Left hindlimb (tissue), 1 donor: ENCODE data around the gene GALNT17.

Experiments
- DNase-seq: peaks from one replicate; pipeline ENCODE4 v3.0.0-alpha.2; 2018

The GALNT17 gene

GRCh38 chr7:71345117-71345884, 213.4 kb downstream of the GALNT17 start:
- no peak for DNase-seq

GRCh38 chr7:71348821-71349681, 217.1 kb downstream of the GALNT17 start:
- DNase-seq, result no peak

- DNase-seq, result no peak
Measured at GRCh38 chr7:71349682-71350481, 217.9 kb downstream of the GALNT17 start.

DNA sequence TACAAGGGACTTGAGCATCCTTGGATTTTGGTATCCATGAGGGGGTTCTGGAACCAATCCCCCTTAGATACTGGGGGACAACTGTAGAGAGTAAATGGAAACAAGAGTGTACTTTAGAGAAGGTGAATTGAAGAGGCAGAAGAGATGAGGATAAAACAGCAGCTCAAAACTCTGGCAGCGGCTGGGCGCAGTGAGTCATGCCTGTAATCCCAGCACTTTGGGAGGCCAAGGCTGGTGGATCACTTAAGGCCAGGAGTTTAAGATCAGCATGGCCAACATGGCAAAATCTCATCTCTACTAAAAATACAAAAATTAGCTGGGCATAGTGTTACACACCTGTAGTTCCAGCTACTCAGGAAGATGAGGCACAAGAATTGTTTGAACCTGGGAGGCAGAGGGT, 218.7 kb downstream of the GALNT17 start:
- DNase-seq, result no peak

DNA sequence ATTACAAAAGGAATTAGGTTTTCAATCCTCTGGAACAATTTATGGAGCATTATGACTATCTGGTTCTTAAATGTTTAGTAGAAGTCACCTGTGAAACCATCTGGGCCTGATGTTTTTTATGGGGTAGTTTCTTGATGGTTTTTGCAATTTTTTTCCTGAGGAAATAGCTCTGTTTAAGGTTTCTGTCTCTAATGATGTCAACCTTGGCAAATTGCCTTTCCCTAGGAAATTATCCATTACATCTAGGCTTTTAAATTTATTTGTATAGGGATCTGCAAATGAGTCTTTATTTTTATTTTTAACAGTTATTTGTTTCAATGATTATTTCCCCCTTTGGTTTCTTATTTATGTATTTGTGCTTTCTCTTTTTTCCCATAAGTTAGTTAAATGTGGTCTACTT, 222.8 kb downstream of the GALNT17 start:
- no peak for DNase-seq

DNA sequence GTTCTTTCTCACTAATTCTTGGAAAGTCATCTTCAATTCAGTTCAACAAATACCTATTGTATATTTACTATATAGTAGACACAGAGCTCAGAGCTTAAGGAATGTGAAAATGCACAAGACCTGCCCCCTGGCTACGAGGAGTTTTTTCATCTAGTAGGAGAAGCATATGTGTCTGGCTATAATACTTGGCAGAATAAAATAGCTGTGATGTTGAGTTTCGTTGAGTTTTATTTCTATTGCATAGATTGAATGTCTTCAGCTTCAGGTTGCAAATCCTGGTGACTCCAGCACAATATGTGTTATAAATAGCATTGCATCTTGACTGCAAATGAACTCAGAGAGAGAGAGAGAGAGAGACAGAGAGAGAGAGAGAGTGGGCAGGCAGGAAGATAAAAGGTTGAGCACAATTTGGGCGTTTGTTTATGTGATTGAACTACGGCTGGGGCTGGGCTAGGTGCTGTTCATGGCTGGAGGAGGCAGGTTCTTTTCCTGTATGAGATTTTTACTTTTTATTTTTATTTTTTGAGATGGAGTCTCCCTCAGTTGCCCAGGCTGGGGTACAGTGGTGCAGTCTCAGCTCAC, 229.6 kb downstream of the GALNT17 start:
- no peak for DNase-seq

- DNase-seq, result no peak
Measured at GRCh38 chr7:71362240-71362639, 230.3 kb downstream of the GALNT17 start.

GRCh38 chr7:71363223-71363622, 231.3 kb downstream of the GALNT17 start:
- DNase-seq, result no peak

DNA sequence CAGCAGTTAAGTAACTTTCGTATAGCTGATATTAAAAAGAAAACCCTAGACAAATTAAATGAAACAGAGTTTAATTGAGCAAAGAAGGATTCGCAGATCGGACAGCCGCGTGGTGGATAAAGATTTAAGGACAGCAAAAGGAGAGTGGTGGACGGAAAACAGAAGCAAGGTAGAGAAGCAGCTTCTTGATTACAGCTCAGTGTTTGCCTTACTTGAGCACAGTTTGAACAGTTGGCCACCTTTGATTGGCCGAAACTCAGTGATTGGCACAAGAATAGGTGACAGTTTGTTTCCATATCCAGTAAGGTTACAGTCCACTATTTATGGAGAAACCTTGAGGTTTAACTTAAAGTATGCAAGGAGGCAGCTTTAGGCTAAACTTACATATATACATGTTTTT, 231.7 kb downstream of the GALNT17 start:
- DNase-seq, result no peak

DNA sequence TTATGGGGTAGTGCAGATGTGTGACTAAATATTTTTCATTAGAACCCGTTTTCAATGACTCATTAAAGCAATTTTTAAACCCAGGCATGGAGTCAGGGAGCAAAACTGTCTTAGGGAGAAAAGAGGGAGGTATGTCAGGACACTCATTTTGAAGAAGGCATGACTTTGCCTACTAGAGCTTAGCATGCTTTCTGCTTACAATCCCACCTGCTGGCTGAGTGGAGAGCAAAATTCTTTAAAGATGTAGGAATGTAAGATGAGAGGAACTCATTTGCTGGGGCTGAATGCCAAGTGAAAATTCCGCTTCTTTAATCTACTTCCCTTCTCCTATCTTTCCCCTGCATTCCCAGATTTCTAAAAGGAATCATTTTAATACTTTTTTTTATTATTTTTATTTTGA, 232.6 kb downstream of the GALNT17 start:
- no peak for DNase-seq

GRCh38 chr7:71372991-71373390, 241.0 kb downstream of the GALNT17 start:
- DNase-seq, result no peak

GRCh38 chr7:71377062-71377461, 245.1 kb downstream of the GALNT17 start:
- no peak for DNase-seq

- DNase-seq, result no peak
Measured at GRCh38 chr7:71377469-71377868, 245.5 kb downstream of the GALNT17 start.

DNA sequence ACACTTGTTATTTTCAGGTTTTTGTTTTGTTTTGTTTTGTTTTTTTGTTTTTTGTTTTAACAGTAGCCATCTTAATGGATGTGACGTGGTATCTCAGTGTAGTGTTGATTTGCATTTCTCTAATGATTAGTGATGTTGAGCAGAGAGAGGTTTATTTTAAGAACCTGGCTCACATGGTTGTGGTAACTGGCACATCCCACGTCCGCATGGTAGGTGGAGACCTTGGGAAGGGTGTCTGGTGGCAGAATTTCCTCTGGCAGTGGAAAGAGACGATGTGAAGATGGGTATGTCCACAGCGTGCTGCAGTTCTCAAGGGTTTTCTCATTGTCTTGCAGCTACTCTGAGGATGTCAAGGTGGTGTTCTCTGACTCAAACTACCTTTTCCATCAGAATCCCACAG, 252.2 kb downstream of the GALNT17 start:
- DNase-seq, result no peak

DNA sequence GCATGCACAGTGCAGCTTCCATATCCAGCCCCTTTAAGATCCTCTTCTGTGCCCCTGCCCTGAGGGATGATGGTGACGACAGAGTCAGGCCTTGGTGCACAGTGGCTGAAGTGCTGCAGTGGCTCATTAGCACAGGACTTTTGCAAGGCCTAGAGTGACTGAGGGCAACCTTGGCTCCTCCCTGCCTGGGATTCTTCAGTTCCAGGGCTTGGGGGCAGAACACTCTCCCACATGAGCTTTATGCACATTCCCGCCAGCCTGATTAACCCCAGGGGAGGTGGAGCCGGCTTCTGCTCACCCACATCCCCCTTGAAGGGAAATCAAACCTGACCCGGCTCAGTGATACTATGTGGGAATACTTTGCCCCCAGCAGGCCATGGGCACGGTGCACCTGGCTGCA, 253.4 kb downstream of the GALNT17 start:
- DNase-seq, result no peak

GRCh38 chr7:71386152-71386785, 254.3 kb downstream of the GALNT17 start:
- DNase-seq, result no peak

- DNase-seq, result no peak
Measured at GRCh38 chr7:71388181-71388580, 256.2 kb downstream of the GALNT17 start.

DNA sequence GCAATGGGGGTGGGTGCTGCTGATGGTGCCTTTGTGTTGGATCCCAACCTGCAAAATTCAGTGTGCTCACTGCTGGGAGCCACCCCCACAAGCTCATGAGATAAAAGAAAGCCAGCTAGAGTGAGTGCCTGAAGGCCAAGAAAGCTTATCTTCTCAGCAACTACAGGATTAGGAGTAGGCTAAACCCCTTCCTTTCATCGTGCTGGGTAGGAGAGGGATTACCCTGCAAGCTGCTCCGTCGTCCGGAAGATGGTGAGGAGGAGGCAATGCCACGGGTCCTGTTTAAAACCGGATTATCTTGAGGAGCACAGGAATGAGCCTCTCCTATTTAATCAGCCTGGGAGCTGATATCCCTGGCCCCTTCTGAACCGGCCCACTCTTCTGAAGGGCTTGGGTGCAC, 258.0 kb downstream of the GALNT17 start:
- DNase-seq, result no peak

DNA sequence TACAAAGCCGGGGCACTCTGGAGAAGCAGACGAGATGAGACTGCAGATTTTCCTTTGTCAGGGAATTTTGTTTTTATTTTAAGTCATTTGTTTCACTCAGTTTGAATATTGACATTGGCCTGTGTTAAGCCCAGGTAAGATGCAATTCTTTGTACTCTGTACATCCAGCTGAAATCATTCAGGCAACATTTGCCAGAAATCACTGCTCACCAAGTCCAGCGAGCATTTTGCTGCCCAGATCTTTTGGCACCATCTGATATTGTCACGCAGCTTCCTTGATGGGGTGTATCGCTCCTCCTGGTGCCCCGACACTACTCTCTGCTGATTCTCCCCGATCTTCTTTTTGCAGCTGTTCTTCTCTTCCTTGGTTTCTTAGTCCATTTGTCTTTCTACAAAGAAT, 261.7 kb downstream of the GALNT17 start:
- DNase-seq, result no peak

GRCh38 chr7:71402684-71403083, 270.7 kb downstream of the GALNT17 start:
- no peak for DNase-seq

GRCh38 chr7:71403202-71403946, 271.4 kb downstream of the GALNT17 start:
- DNase-seq, result no peak
